K562 (cell line): ENCODE results near the gene HSPA1B. TPM values are rescaled to one million over a fixed set of nuclear protein-coding genes. Genes with fewer than 3 reads are reported as not detected.
A peak's percentile ranks its signal among the peaks of the same experiment; 100 is the strongest.

Experiments
- AFF4 ChIP-seq: sonication (generic); formaldehyde crosslinking; IDR thresholded peaks from 2 replicates; pipeline ENCODE4 v1.8.0; 2023; ENCODE audit warnings: mild to moderate bottlenecking, missing genetic modification reagents
- ATF4 ChIP-seq: fragments of 450-650 bp; formaldehyde crosslinking; IDR thresholded peaks from 2 replicates; pipeline ENCODE4 v1.4.0; 2022; ENCODE audit warnings: mild to moderate bottlenecking, moderate library complexity
- CBX3 ChIP-seq, 2 experiments: IDR thresholded peaks; 1 replicate in 1 of 2; 2 replicates in 1 of 2; pipeline ENCODE4 v1.6.1; 2012; ENCODE audit warnings: inconsistent platforms in 2 of 2, low read length in 2 of 2, borderline replicate concordance in 1 of 2, control low read depth in 1 of 2
- HOMEZ ChIP-seq: fragments of 250-450 bp; sonication (Bioruptor Pico); IDR thresholded peaks from 2 replicates; pipeline ENCODE4 v1.4.0; 2020; ENCODE audit warnings: mild to moderate bottlenecking, moderate library complexity
- MEF2A ChIP-seq: IDR thresholded peaks from 2 replicates; pipeline ENCODE4 v1.6.1; 2011; ENCODE audit warnings: low read depth, mild to moderate bottlenecking, low read length, moderate library complexity; ENCODE audit not compliant: control insufficient read depth
- RNF2 ChIP-seq: sonication (generic); IDR thresholded peaks from 2 replicates; pipeline ENCODE4 v1.6.1; 2016
- SIRT6 ChIP-seq: IDR thresholded peaks from one replicate; pipeline ENCODE4 v1.6.1; 2012; ENCODE audit warnings: low read depth, mild to moderate bottlenecking, control low read depth, inconsistent platforms, low read length, moderate library complexity
- TFAP4 ChIP-seq: sonication (generic); formaldehyde crosslinking; IDR thresholded peaks from 2 replicates; pipeline ENCODE4 v1.8.0; 2022; ENCODE audit warnings: missing genetic modification reagents, mild to moderate bottlenecking, moderate library complexity, borderline replicate concordance
- ZBTB1 ChIP-seq: sonication (generic); formaldehyde crosslinking; IDR thresholded peaks from 2 replicates; pipeline ENCODE4 v1.8.1; 2023; ENCODE audit warnings: missing genetic modification reagents, low read depth, mild to moderate bottlenecking, borderline replicate concordance
- ZNF518B ChIP-seq: fragments of 250-450 bp; sonication (Bioruptor Pico); IDR thresholded peaks from 2 replicates; pipeline ENCODE4 v1.5.0; 2021; ENCODE audit warnings: mild to moderate bottlenecking, moderate library complexity
- polyA plus RNA-seq, 8 experiments: library from polyadenylated mRNA; depleted of rRNA in 4 of 8; stranded (reverse) in 5 of 8; unstranded in 3 of 8; fragments of >200 nt; fragmentation: Nextera tagmentation in 2 of 8; fragmentation: Illumina TruSeq in 1 of 8; extraction: Ambion mirVana in 2 of 8; extraction: Trizol in 1 of 8; gene quantifications; 2 replicates each; pipeline versions ENCODE4 v1.2.1 to v1.2.3, GENCODE V29; 2011 to 2014; ENCODE audit warnings: inconsistent platforms in 1 of 8, missing spikeins in 1 of 8
- total RNA-seq, 7 experiments: library from RNA; depleted of rRNA in 6 of 7; stranded (reverse); fragments of >200 nt in 6 of 7; fragmentation: Illumina TruSeq in 2 of 7; extraction: Trizol in 2 of 7; gene quantifications; 2 replicates each; pipeline versions ENCODE4 v1.2.1 to v1.2.3, GENCODE V29; 2011 to 2021; ENCODE audit warnings: low replicate concordance in 1 of 7

The HSPA1B gene
- total and polyA plus RNA-seq, 9 of the 15 experiments (the other 6 are each of a cell fraction or from before 2014, with no cell fraction given): 0.27 to 227 (median 51.2) TPM

GRCh38 chr6:31822036-31822821, 5.3 kb upstream of the HSPA1B start (continued):
- TF ChIP-seq ZNF518B (CRISPR knock-in tag) (peak; percentile 69; the same call in 1 of the 2 replicates), ZBTB1 (no peak), TFAP4 (CRISPR knock-in tag) (peak; percentile 61; the same call in 1 of the 2 replicates), MEF2A (no peak), RNF2 (peak; percentile 67; the same call in 1 of the 2 replicates), ATF4 (CRISPR knock-in tag) (peak; percentile 67), CBX3 (IDR thresholded peaks at IDR 0.05; ENCODE audit: borderline replicate concordance in 1 of 2, low read length in 2 of 2) (peak in 1 of 2 experiments; percentile 30; a peak in 1 of 3 replicates), SIRT6 (peak; percentile 76), AFF4 (peak; percentile 84), HOMEZ (peak; percentile 70; the same call in 1 of the 2 replicates)
